HG02623 (cell line): ENCODE measurements around the gene EDEM2.
"Not testable (repeated sequence)": the region's sequence is repeated elsewhere in the genome, so short reads cannot be mapped to it uniquely, and the experiment has no call there.

Experiments
- ATAC-seq: cut with Tn5 transposase; IDR thresholded peaks from one replicate; pipeline ENCODE4 v1.9.1; 2021; ENCODE audit warnings: moderate library complexity; ENCODE audit not compliant: unreplicated experiment

The EDEM2 gene

GRCh38 chr20:35171753-35172433 lies 24.8 kb upstream of the EDEM2 start, which contains the start of gene PROCR:
TSS of gene PROCR (plus strand) at chr20:35172072. CDS start at chr20:35172155, 83 bp downstream.
- ATAC-seq, result no peak

GRCh38 chr20:35171438-35171752 lies 24.3 kb upstream of the EDEM2 start:
- ATAC-seq, result no peak

GRCh38 chr20:35168701-35169409 lies 21.7 kb upstream of the EDEM2 start:
- not testable (repeated sequence) for ATAC-seq

GRCh38 chr20:35167787-35168186 lies 20.7 kb upstream of the EDEM2 start:
- no peak for ATAC-seq

GRCh38 chr20:35166242-35166830 lies 19.2 kb upstream of the EDEM2 start:
- ATAC-seq, result no peak

- ATAC-seq, result no peak
Measured at GRCh38 chr20:35165221-35166185, 18.4 kb upstream of the EDEM2 start.

- not testable (repeated sequence) for ATAC-seq
Measured at GRCh38 chr20:35164531-35164930, 17.4 kb upstream of the EDEM2 start.

GRCh38 chr20:35160341-35160740 lies 13.2 kb upstream of the EDEM2 start:
- ATAC-seq, result not testable (repeated sequence)

- ATAC-seq, result no peak
Measured at GRCh38 chr20:35156978-35157377, 9.8 kb upstream of the EDEM2 start.

- ATAC-seq, result no peak
Measured at GRCh38 chr20:35155936-35156335, 8.8 kb upstream of the EDEM2 start.

- ATAC-seq, result no peak
Measured at GRCh38 chr20:35151736-35152135, 4.6 kb upstream of the EDEM2 start.

GRCh38 chr20:35150846-35151579 lies 3.9 kb upstream of the EDEM2 start:
- no peak for ATAC-seq

GRCh38 chr20:35147575-35148071 lies 487 bp upstream of the EDEM2 start:
- not testable (repeated sequence) for ATAC-seq

- no peak for ATAC-seq
Measured at GRCh38 chr20:35146299-35146919, 727 bp downstream of the EDEM2 start.

GRCh38 chr20:35145141-35145564 lies 2.0 kb downstream of the EDEM2 start:
- no peak for ATAC-seq

- ATAC-seq, result no peak
Measured at GRCh38 chr20:35144694-35145093, 2.4 kb downstream of the EDEM2 start.

GRCh38 chr20:35135867-35136586 lies 11.1 kb downstream of the EDEM2 start:
- no peak for ATAC-seq

GRCh38 chr20:35134880-35135279 lies 12.3 kb downstream of the EDEM2 start:
- ATAC-seq, result no peak

GRCh38 chr20:35134472-35134871 lies 12.7 kb downstream of the EDEM2 start:
- ATAC-seq, result no peak
